B cell (primary cell): ENCODE results near the gene NEAT1. TPM values are rescaled to one million over a fixed set of nuclear protein-coding genes. Genes with fewer than 3 reads are reported as not detected.

Source experiments
- ATAC-seq: fragments of 200-7000 bp; cut with Tn5 transposase; one replicate; pipeline ENCODE4 v1.10.0; 2021; ENCODE audit warnings: low read depth, mild to moderate bottlenecking, moderate number of reproducible peaks, moderate library complexity
- CTCF ChIA-PET: fragments of 350-600 bp; sonication (Branson Sonifier 250); formaldehyde crosslinking; loops from one replicate; lab custom pipeline; 2021; ENCODE audit warnings: antibody characterized with exemption, inconsistent platforms; lab: Charles Lee
- POLR2A ChIA-PET: fragments of 350-600 bp; sonication (Branson Sonifier 250); formaldehyde crosslinking; loops from one replicate; lab custom pipeline; 2021; ENCODE audit warnings: antibody characterized with exemption; lab: Charles Lee
- DNase-seq: peaks from one replicate; pipeline ENCODE4 v3.0.0; 2013
- H2AFZ ChIP-seq: 2 replicates; pipeline ENCODE4 v1.6.1; 2012; ENCODE audit warnings: mild to moderate bottlenecking, low read depth, low read length; ENCODE audit not compliant: insufficient read depth, poor library complexity, severe bottlenecking
- H3K27ac ChIP-seq, 2 donors: 1 replicate in 1 of 2; 2 replicates in 1 of 2; pipeline ENCODE4 v1.5.1; 2012 to 2013; ENCODE audit warnings: low read length in 2 of 2, mild to moderate bottlenecking in 2 of 2, moderate library complexity in 1 of 2
- H3K27me3 ChIP-seq, 4 experiments: fragments of 200-600 bp in 1 of 4; sonication (generic) in 1 of 4; replicated peaks in 1 of 4; 1 replicate in 2 of 4; 2 replicates in 2 of 4; pipeline versions ENCODE4 v1.6.1 to v1.7.0; 2013 to 2016; ENCODE audit warnings: low read length in 3 of 4, mild to moderate bottlenecking in 2 of 4, mixed read lengths in 1 of 4, moderate library complexity in 1 of 4; ENCODE audit not compliant: insufficient read depth in 4 of 4, control insufficient read depth in 3 of 4; ENCODE audit errors: control extremely low read depth in 1 of 4
- H3K36me3 ChIP-seq, 2 experiments: replicated peaks in 1 of 2; 1 replicate in 1 of 2; 2 replicates in 1 of 2; pipeline versions ENCODE4 v1.6.1 to v1.7.1; 2013; ENCODE audit warnings: low read length in 1 of 2; ENCODE audit not compliant: insufficient read depth in 2 of 2, control insufficient read depth in 1 of 2; ENCODE audit errors: control extremely low read depth in 1 of 2, extremely low read depth in 1 of 2
- H3K4me1 ChIP-seq, 2 donors: fragments of 200-600 bp in 1 of 2; sonication (generic) in 1 of 2; 1 replicate in 1 of 2; 2 replicates in 1 of 2; pipeline versions ENCODE4 v1.5.1 to v1.6.1; 2013 to 2017; ENCODE audit warnings: low read length in 2 of 2; ENCODE audit not compliant: control insufficient read depth in 2 of 2, insufficient read depth in 2 of 2
- H3K4me2 ChIP-seq: replicated peaks from 2 replicates; pipeline ENCODE3; 2012; ENCODE audit warnings: mild to moderate bottlenecking, low read depth, low read length; ENCODE audit not compliant: poor library complexity, severe bottlenecking
- H3K4me3 ChIP-seq, 5 experiments: fragments of 200-600 bp in 1 of 5; sonication (generic) in 1 of 5; 1 replicate in 3 of 5; 2 replicates in 2 of 5; pipeline versions ENCODE4 v1.5.1 to v1.7.0; 2011 to 2016; ENCODE audit warnings: low read length in 4 of 5, mild to moderate bottlenecking in 4 of 5, low read depth in 2 of 5, control low read depth in 1 of 5, moderate library complexity in 1 of 5; ENCODE audit not compliant: insufficient read depth in 1 of 5; ENCODE audit errors: control extremely low read depth in 1 of 5, extremely low read depth in 1 of 5
- H3K79me2 ChIP-seq: fragments of 200-600 bp; sonication (generic); one replicate; pipeline ENCODE4 v1.6.0; 2016; ENCODE audit warnings: low read length; ENCODE audit not compliant: control insufficient read depth, insufficient read depth
- H3K9ac ChIP-seq: fragments of 200-600 bp; sonication (generic); 2 replicates; pipeline ENCODE4 v1.6.1; 2017; ENCODE audit warnings: mild to moderate bottlenecking, low read length, moderate library complexity
- H3K9me3 ChIP-seq, 3 donors: one replicate each; pipeline versions ENCODE4 v1.6.1 to v1.7.1; 2013; ENCODE audit warnings: low read length in 2 of 3; ENCODE audit not compliant: control insufficient read depth in 2 of 3, insufficient read depth in 1 of 3; ENCODE audit errors: control extremely low read depth in 1 of 3
- H4K20me1 ChIP-seq: 2 replicates; pipeline ENCODE4 v1.6.0; 2012; ENCODE audit warnings: mild to moderate bottlenecking, low read length; ENCODE audit not compliant: insufficient read depth, control insufficient read depth, poor library complexity, severe bottlenecking
- H3K27ac Mint-ChIP-seq: one replicate; pipeline ENCODE4 v1.8.0; 2021; ENCODE audit warnings: mixed read lengths
- H3K27me3 Mint-ChIP-seq: one replicate; pipeline ENCODE4 v1.8.0; 2021; ENCODE audit warnings: mixed read lengths
- H3K4me1 Mint-ChIP-seq: one replicate; pipeline ENCODE4 v1.8.0; 2021; ENCODE audit warnings: mixed read lengths
- H3K4me3 Mint-ChIP-seq: one replicate; pipeline ENCODE4 v1.8.0; 2021; ENCODE audit warnings: mixed read lengths
- H3K9me3 Mint-ChIP-seq: one replicate; pipeline ENCODE4 v1.8.0; 2022; ENCODE audit warnings: mixed read lengths; ENCODE audit not compliant: insufficient read depth
- EZH2 ChIP-seq: IDR thresholded peaks from 2 replicates; pipeline ENCODE4 v1.6.1; 2012; ENCODE audit warnings: borderline replicate concordance, low read depth, mild to moderate bottlenecking, moderate library complexity, low read length; ENCODE audit not compliant: insufficient read depth, poor library complexity, severe bottlenecking
- WGBS: methylation state at CpG from one replicate; pipeline ENCODE4 v1.1.5; 2013; ENCODE audit warnings: missing lambda C conversion rate; ENCODE audit not compliant: insufficient coverage; 5-methylcytosine and 5-hydroxymethylcytosine counted together
- intact Hi-C: fragments of 100-400 bp; cut with micrococcal nuclease; formaldehyde crosslinking; loops from one replicate; pipeline ENCODE4 v1.10.0; 2022
- polyA plus RNA-seq: library from polyadenylated mRNA; depleted of rRNA; stranded (reverse); fragments of >200 nt; gene quantifications from 2 replicates; pipeline ENCODE4 v1.2.3, GENCODE V29; 2012
- total RNA-seq, 2 donors: library from RNA; stranded (reverse); fragments of 120-200 nt in 1 of 2; gene quantifications; 1 replicate in 1 of 2; 2 replicates in 1 of 2; pipeline versions ENCODE4 v1.2.3 to v1.2.4, GENCODE V29; 2013 to 2022
- TF ChIP-seq, protein P1 (sequence below): fragments of 200-600 bp; IDR thresholded peaks from one replicate; pipeline ENCODE4 v1.8.0; 2022; ENCODE audit warnings: antibody characterized with exemption, mild to moderate bottlenecking

Gene NEAT1
- total and polyA plus RNA-seq, 2 donors (not counting 1 experiment from before 2014, with no cell fraction given), result 66.7 to 1,642 TPM

DNA sequence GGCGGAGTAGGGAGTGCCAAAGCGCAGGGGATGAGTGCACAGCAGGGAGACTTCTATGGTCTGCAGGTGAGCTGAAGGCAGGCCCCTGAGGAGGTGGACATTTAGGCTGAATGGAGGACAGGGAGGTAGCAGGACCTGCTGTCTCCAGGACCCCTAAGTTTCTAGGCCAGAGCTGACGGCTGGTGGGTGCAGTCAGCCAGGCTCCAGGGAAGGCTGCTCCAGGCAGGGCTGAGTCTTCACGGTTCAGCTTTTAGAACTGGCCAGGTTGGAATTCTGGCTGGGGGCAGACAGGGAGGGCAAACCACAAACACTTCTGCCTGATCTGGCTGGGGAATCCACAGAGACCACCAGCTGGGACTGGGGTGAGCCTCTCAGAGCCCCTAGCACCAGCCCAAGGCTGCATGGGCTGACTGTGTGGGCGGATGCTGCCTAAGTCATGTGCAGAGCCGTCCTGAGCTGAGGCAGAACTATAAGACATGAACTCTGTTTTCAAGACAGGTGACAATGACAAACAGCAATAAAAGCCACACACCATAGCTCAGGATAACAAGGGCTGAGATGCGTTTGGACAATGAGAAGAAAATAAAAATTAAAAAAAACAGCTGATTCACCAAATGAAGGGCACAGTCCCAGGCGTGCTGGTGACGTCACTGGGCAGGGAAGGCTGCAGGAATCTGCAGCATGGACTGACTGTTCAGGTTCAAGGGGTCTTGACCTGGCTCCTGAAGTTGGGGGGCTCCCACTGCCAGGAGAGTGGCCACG, 65.9 kb downstream of the NEAT1 start:
- intact Hi-C loops, result no loop called here
- Histone ChIP-seq H3K27me3 (no peaks in the 10 kb centered on the region), H3K79me2 (peaks cover 39% of the 10 kb centered on the region), H3K9ac (no peak overlapping the region), H2AFZ (peak overlapping the region; percentile 47), H3K4me2 (peak overlapping the region; percentile 56), H3K36me3 (no peaks in the 10 kb centered on the region), H4K20me1 (no peaks in the 10 kb centered on the region), H3K27ac (no peak overlapping the region), H3K4me3 (no peak overlapping the region), H3K9me3 (no peaks in the 10 kb centered on the region), H3K4me1 (peaks cover 43 to 51% of the 10 kb centered on the region in 2 donors)
- ChIA-PET POLR2A (interaction anchor here (0.6 to 8.8 kb wide), 11 partner anchors 11 to 158 kb away, joined by 3 to 70 read pairs (median 7); partner anchors contain the start of gene MALAT1), CTCF (interaction anchor here (1.0 to 3.0 kb wide), 5 partner anchors 9 to 16 kb away, joined by 3 to 19 read pairs (median 4); partner anchors contain the start of gene MALAT1)
- TF ChIP-seq, protein P1, sequence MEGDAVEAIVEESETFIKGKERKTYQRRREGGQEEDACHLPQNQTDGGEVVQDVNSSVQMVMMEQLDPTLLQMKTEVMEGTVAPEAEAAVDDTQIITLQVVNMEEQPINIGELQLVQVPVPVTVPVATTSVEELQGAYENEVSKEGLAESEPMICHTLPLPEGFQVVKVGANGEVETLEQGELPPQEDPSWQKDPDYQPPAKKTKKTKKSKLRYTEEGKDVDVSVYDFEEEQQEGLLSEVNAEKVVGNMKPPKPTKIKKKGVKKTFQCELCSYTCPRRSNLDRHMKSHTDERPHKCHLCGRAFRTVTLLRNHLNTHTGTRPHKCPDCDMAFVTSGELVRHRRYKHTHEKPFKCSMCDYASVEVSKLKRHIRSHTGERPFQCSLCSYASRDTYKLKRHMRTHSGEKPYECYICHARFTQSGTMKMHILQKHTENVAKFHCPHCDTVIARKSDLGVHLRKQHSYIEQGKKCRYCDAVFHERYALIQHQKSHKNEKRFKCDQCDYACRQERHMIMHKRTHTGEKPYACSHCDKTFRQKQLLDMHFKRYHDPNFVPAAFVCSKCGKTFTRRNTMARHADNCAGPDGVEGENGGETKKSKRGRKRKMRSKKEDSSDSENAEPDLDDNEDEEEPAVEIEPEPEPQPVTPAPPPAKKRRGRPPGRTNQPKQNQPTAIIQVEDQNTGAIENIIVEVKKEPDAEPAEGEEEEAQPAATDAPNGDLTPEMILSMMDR, result no peak
- no peak for TF ChIP-seq EZH2
- Mint-ChIP-seq H3K27ac (peak overlapping the region; percentile 65), H3K4me3 (peak overlapping the region; percentile 72), H3K4me1 (peaks cover 54% of the 10 kb centered on the region), H3K27me3 (no peaks in the 10 kb centered on the region), H3K9me3 (no peaks in the 10 kb centered on the region)
- no peak for DNase-seq
- ATAC-seq, result no peak
- WGBS, result 70% methylated on average over 9 of the region's 10 CpGs
